ENCODE measurements around the gene ST6GALNAC4. TPM values are rescaled to one million over a fixed set of nuclear protein-coding genes. Genes with fewer than 3 reads are reported as not detected.
A peak's percentile ranks its signal among the peaks of the same experiment; 100 is the strongest.
"Not testable (repeated sequence)": the region's sequence is repeated elsewhere in the genome, so short reads cannot be mapped to it uniquely, and the experiment has no call there.

Gene ST6GALNAC4
- total RNA-seq, 8 experiments from 2014 or later = 6.5 to 54.7 (median 14.6) TPM

DNA sequence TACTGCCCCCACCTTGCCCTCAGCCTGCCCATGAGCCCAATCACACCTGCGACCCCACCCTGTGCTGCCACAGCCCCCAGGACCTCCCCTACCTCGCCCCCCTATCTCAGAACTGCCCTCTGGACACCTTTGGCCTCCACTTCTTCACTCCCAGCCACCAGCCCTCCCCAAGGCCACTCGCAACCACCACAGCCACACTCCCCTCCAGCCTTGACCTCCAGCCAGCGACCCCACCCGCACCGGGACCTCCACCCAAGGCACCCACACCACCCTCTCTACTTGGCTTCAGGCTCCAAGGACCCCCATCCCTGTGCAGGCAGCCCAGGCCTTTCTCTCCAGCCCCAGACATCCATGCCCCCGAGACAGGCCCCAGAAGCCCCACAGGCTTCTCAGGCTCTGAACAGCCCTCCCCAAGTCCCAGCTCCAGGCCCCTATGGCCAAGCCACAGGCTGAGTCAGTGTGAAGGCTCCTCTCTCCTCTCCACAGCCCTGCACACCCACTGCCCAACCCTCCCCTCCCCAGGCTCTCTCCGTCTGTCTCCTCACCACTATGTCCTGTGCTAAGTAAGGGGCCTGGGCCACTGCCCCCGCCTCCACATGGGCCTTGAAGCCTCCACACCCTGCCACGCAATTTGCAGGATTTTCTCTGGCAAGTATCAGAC is 41.4 kb downstream of the ST6GALNAC4 start:
- H3K4me3 ChIP-seq = no peak overlapping the region
- in situ Hi-C loops (cut with MboI; ENCODE audit: low pct_unique_long_range_greater_than_20kb in 2 of 9, low sequenced_read_pairs in 9 of 9, unreplicated experiment in 9 of 9) = no loop called here
- peak overlapping the region in 1 of 2 donors; percentile 73 for H3K27ac ChIP-seq
- ATAC-seq (replicated peaks in 6 of 8) = peak in 7 of 8 experiments; percentile 19 to 55 (median 34)
- 100% methylated on average over 2 of the region's 10 CpGs; no CpG with 5 or more reads in 9 of the 10 experiments for WGBS, 10 experiments
- peaks cover 33 to 58% of the 10 kb centered on the region in 2 donors for H3K4me1 ChIP-seq (replicated peaks in 1 of 2)

DNA sequence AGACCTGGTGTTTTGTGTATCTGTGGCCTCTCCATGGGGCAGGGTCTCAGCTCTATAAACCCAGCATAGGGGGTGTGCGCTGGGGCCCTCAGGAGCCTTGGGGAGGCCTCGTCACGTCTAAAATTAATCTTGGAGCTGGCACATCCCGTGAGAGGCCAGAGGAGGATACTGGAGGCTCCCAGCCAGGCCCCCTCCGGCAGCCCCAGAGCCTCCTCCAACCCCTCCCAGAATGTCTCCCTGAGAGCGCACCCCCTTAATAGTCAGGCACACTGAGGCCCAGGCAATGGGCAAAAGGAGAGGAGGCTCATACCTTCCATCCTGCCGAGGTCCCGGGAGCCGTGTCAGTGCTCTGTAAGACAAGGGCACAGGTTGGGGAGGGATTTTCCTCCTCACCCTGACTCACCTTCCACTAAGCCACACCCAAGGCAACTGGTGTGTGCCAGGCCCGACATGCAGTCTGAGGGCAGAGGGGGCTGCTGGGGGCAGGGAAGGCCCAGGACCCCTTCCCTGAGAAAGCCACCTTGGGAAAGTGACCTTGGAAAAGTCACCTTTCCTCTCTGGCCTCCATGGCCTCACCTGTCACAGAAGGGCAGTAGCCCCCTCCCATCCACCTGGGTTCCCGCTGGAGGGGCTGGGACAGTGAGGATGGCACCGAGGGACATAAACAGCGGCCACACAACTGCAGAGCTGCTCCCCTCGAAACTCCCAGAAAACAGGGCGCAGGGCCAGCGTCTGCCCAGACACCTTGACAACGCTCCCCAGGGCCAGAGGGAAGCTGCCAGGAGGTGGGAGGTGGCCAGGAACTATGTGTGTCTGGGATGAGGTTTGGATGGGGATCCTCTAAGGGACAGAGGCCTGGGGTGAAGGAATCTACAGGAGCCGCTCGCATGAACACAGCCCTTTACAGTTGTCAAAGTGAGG is 42.3 kb downstream of the ST6GALNAC4 start:
- in situ Hi-C loops (cut with MboI; ENCODE audit: low pct_unique_long_range_greater_than_20kb in 2 of 9, low sequenced_read_pairs in 9 of 9, unreplicated experiment in 9 of 9) = no loop called here
- Histone ChIP-seq H3K4me3 (no peak overlapping the region), H3K4me1 (replicated peaks in 1 of 2) (peaks cover 33 to 58% of the 10 kb centered on the region in 2 donors), H3K27ac (peak overlapping the region in 1 of 2 donors; percentile 37)
- WGBS, 10 experiments = 70 to 80% (median 76%) methylated on average over 2 to 3 of the region's 19 CpGs; no CpG with 5 or more reads in 7 of the 10 experiments
- no peak for ATAC-seq (replicated peaks in 6 of 8)

DNA sequence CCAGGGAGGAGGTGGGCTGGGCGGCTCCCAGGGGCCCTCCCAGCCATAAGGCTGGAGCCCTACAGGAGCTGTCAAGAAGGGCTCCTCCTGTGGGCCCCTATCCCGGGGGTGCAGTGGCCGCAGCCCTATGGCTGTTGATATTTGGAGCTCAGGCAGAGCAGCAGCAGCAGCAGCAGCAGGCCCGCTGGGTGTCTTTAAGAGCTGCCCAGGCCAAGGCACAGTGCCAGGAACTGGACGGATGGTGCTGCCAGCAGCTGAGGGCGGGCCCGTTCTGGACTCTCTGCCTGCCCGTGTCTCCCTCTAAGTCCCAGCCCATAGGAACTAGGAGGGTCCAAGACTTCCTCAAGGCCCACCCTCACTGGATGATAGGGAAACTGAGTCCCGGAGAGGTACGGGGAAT is 43.0 kb downstream of the ST6GALNAC4 start:
- no peak overlapping the region for H3K4me3 ChIP-seq

DNA sequence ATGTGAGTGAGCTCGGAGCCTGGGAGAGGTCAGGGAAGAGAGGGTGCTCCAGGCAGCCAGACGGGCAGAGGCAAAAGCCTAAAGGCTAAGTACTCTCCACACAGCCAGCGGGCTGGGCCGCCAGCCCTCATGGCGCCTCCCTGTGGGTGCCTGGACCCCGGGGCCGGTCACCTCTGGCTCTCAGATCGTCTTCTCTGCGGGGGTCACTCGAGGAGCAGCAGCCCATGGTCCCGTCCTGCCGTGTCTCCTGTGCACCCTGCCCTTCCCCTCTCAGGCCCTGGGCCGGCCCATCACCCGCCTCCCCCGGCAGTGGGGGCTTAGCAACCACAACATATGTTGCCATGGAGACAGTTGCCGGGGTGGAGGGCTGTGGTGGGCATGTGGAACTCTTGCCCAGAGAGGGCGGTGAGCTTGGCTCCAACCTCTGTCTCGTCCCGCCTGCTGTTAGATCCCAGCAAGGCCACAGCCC is 43.6 kb downstream of the ST6GALNAC4 start:
- peak in 5 of 8 experiments; percentile 42 to 63 (median 60) for ATAC-seq (replicated peaks in 6 of 8)
- WGBS, 10 experiments = 10 to 40% (median 33%) methylated on average over 1 to 2 of the region's 19 CpGs; no CpG with 5 or more reads in 7 of the 10 experiments
- peaks cover 32 to 57% of the 10 kb centered on the region in 2 donors for H3K4me1 ChIP-seq (replicated peaks in 1 of 2)
- peak overlapping the region in 1 of 2 donors; percentile 63 for H3K27ac ChIP-seq
- no peak overlapping the region for H3K4me3 ChIP-seq
- in situ Hi-C loops (cut with MboI; ENCODE audit: low pct_unique_long_range_greater_than_20kb in 2 of 9, low sequenced_read_pairs in 9 of 9, unreplicated experiment in 9 of 9) = no loop called here

More for the DNA sequence above, 43.0 kb downstream of the ST6GALNAC4 start:
- H3K4me1 ChIP-seq (replicated peaks in 1 of 2) = peaks cover 33 to 58% of the 10 kb centered on the region in 2 donors
- in situ Hi-C loops (cut with MboI; ENCODE audit: low pct_unique_long_range_greater_than_20kb in 2 of 9, low sequenced_read_pairs in 9 of 9, unreplicated experiment in 9 of 9) = no loop called here
- WGBS, 10 experiments = 0 to 90% (median 62%) methylated on average over 1 to 2 of the region's 10 CpGs; no CpG with 5 or more reads in 6 of the 10 experiments
- peak overlapping the region in 1 of 2 donors; percentile 37 for H3K27ac ChIP-seq
- peak in 1 of 8 experiments; percentile 8 for ATAC-seq (replicated peaks in 6 of 8)

DNA sequence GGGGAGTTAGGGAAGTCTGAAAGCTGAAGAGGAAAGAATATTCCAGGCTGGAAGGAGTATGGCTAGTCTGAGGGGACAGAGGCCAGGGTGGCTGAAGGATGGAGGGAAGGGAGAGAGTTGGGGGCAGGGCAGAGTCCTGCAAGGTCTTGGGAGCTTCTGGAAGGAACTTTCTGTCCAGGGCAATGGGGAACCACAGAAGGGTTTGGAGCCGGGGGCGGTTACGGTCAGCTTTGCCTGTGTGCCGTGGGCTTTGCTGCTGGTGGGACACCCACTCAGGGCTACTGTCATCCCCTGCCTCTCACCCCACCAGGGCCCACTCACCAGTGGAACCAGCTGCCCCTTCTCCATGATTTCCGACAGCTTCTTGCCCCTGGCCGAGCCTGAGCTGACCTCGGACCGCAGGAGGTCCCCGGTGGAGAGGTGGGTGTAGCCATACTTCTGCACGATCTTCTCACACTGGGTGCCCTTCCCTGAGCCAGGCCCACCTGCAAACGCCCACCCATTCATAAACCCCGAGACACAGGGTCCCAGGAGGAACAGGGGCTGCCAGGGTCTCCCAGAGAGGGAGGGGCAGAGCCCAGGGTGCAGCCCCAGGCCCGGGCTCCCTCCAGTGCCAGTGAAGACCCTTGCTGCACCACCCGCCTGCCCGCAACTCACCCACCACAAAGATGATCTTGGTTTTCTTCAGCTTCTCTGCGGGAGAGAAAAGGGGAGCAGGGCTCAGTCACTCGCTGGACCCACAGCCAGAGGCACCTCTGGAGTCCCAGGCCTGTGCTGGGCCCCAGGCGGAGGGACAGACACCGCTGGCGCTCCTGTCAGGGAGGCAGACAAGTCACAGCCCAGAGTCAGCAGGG is 44.2 kb downstream of the ST6GALNAC4 start:
- ATAC-seq (replicated peaks in 6 of 8) = no peak
- in situ Hi-C loops (cut with MboI; ENCODE audit: low pct_unique_long_range_greater_than_20kb in 2 of 9, low sequenced_read_pairs in 9 of 9, unreplicated experiment in 9 of 9) = no loop called here
- 60 to 100% (median 78%) methylated on average over 1 to 5 of the region's 20 CpGs; no CpG with 5 or more reads in 6 of the 10 experiments for WGBS, 10 experiments
- H3K27ac ChIP-seq = peak overlapping the region in 1 of 2 donors; percentile 63
- no peak overlapping the region for H3K4me3 ChIP-seq
- H3K4me1 ChIP-seq (replicated peaks in 1 of 2) = peaks cover 26 to 50% of the 10 kb centered on the region in 2 donors

DNA sequence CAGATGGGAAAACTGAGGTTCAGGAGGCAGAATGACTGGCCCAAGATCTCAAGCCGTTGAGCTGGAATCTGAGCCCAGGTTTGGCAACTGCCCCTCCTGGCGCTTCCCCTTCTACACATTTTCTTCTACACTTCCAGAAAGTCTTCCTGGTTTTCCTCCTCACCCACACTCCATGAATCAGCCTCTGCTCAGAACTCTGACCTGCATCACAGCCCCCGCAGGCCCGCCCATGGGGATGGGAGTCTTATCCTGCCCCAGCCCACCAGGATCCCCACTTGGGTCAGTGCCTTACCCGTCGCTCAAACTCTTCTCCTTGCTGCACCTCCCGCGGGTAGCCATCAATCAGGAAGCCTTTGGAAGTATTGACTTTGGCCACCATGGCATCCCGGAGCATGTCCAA is 45.3 kb downstream of the ST6GALNAC4 start:
- Histone ChIP-seq H3K4me1 (replicated peaks in 1 of 2) (peaks cover 21 to 41% of the 10 kb centered on the region in 2 donors), H3K27ac (no peak overlapping the region), H3K4me3 (no peak overlapping the region)
- 60 to 100% (median 79%) methylated on average over 1 to 4 of the region's 9 CpGs; no CpG with 5 or more reads in 2 of the 10 experiments for WGBS, 10 experiments
- in situ Hi-C loops (cut with MboI; ENCODE audit: low pct_unique_long_range_greater_than_20kb in 2 of 9, low sequenced_read_pairs in 9 of 9, unreplicated experiment in 9 of 9) = no loop called here
- ATAC-seq (replicated peaks in 6 of 8) = no peak

DNA sequence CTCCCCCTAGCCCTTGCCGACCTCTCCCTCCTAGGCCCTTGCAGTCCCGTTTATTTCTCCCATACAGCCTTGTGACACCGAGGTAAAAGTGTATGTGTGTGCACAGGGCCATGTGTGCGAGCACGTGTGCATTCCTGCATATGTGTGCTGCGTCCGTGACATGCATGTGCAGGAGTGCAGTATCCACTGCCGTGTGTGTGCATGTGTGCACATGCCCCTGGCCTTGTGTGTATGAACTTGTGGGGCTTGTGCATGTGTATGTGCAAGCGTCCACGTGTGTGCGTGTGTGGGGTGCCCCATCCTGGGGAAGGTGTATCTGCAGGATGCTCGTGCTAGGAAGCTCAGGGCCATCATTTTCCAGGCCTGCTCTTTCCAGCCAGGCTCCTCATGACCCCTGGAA is 46.0 kb downstream of the ST6GALNAC4 start:
- Histone ChIP-seq H3K27ac (no peak overlapping the region), H3K4me3 (no peak overlapping the region), H3K4me1 (replicated peaks in 1 of 2) (peaks cover 21 to 34% of the 10 kb centered on the region in 2 donors)
- WGBS, 10 experiments = 62 to 100% (median 80%) methylated on average over 1 to 8 of the region's 12 CpGs; no CpG with 5 or more reads in 5 of the 10 experiments
- in situ Hi-C loops (cut with MboI; ENCODE audit: low pct_unique_long_range_greater_than_20kb in 2 of 9, low sequenced_read_pairs in 9 of 9, unreplicated experiment in 9 of 9) = no loop called here
- no peak for ATAC-seq (replicated peaks in 6 of 8)

DNA sequence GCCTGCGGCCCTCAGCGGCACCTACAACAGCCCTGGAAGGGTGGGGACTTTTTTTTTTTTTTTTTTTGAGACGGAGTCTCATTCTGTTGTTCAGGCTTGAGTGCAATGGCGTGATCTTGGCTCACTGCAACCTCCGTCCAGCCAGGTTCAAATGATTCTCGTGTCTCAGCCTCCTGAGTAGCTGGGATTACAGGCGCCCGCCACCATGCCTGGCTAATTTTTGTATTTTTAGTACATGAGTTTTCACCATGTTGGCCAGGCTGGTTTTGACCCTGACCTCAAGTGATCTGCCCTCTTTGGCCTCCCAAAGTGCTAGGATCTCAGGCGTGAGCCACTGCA is 46.7 kb downstream of the ST6GALNAC4 start:
- H3K4me1 ChIP-seq (replicated peaks in 1 of 2) = peaks cover 13 to 32% of the 10 kb centered on the region in 2 donors
- H3K27ac ChIP-seq; ATAC-seq (replicated peaks in 6 of 8); in situ Hi-C loops (cut with MboI; ENCODE audit: low pct_unique_long_range_greater_than_20kb in 2 of 9, low sequenced_read_pairs in 9 of 9, unreplicated experiment in 9 of 9); H3K4me3 ChIP-seq: not testable (repeated sequence)
- 0 to 100% (median 85%) methylated on average over 1 to 6 of the region's 9 CpGs; no CpG with 5 or more reads in 4 of the 10 experiments for WGBS, 10 experiments

DNA sequence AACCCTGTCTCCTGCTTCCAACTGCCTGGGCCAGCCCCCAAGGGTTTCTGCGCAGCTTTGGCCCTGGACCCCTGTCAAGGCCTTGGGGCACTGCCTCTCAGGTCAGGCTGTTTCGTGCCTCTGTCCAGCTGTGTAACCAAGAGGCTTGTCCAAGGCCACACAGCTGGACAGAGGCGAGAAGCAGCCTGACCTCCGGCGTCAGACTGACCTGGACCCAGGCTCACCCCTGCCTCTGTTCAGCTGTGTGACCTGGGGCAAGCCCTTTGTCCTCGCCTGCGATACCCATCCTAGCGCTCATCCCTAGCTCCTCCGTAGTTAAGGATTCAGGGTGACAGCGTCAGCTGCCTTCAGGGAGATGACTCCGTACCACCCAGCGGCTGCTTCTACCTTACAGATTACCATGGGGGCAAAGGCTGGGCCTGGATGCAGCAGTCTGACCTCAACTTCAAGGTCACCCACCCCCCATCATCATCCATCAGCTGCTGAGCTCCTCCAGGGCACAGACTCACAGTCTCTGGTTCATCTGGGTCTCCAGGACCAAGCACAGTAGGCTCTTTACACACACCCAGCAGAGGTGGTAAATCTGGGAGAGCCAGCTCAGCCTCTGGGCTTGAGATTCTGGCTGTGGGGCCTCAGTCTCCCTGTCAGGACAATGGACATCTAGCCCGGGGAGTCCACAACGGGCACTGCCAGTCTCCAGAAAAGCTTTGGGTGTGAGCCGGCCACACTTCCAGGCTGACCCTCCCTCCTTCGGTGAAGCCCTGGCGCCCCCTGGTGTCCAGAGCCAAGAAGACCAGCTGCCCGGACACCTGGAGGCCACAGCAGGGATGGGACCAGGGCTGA is 47.3 kb downstream of the ST6GALNAC4 start:
- in situ Hi-C loops (cut with MboI; ENCODE audit: low pct_unique_long_range_greater_than_20kb in 2 of 9, low sequenced_read_pairs in 9 of 9, unreplicated experiment in 9 of 9) = no loop called here
- Histone ChIP-seq H3K27ac (no peak overlapping the region), H3K4me1 (replicated peaks in 1 of 2) (peaks cover 13 to 33% of the 10 kb centered on the region in 2 donors), H3K4me3 (no peak overlapping the region)
- WGBS, 10 experiments = 0 to 61% (median 29%) methylated on average over 2 to 13 of the region's 18 CpGs; no CpG with 5 or more reads in 6 of the 10 experiments
- peak; percentile 38 to 97 (median 59) for ATAC-seq (replicated peaks in 6 of 8)

DNA sequence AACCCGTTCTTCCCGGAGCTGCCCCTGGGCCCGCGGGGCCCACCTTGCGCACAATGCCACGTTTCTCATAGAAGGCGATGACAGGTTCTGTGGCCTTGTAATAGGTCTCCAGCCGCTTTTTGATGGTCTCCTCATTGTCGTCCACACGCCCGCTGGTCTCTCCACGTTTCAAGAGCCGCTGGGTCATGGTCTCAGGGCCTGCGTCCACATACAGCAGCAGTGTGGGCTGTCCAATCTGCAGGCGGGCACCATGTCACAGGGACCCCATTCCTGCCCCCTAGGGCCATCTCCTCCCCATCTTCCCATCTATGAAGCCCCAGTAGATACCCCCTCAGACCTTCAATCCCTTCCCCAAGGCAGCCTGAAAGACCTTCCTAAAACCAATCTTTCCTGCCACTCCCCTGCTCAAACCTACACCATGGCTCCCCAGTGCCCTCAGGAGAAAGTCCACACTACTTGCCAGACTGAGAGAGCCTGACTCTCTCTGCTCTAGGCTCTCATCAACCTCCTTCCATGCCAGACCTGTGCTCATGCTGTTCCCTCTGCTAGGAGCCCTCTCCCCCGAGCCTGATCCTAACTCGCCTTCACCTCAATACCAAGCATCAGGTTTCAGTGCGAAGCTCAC is 48.5 kb downstream of the ST6GALNAC4 start:
- ATAC-seq (replicated peaks in 6 of 8) = no peak
- peaks cover 8 to 24% of the 10 kb centered on the region in 2 donors for H3K4me1 ChIP-seq (replicated peaks in 1 of 2)
- WGBS, 10 experiments = 80 to 100% (median 92%) methylated on average over 1 of the region's 18 CpGs; no CpG with 5 or more reads in 6 of the 10 experiments
- H3K27ac ChIP-seq = no peak overlapping the region
- in situ Hi-C loops (cut with MboI; ENCODE audit: low pct_unique_long_range_greater_than_20kb in 2 of 9, low sequenced_read_pairs in 9 of 9, unreplicated experiment in 9 of 9) = no loop called here
- H3K4me3 ChIP-seq = no peak overlapping the region

All from motor neuron (in vitro differentiated cells).